Measurements from ENCODE around the gene RPS6KB1. TPM values are rescaled to one million over a fixed set of nuclear protein-coding genes. Genes with fewer than 3 reads are reported as not detected.
A peak's percentile ranks its signal among the peaks of the same experiment; 100 is the strongest.
"Not testable (repeated sequence)": the region's sequence is repeated elsewhere in the genome, so short reads cannot be mapped to it uniquely, and the experiment has no call there.

The RPS6KB1 gene
- total and polyA plus RNA-seq, 10 of the 15 experiments (the other 5 are each of a cell fraction or from before 2014, with no cell fraction given), result 6.6 to 33.2 (median 26.0) TPM

- TF ChIP-seq ZBTB33 (IDR thresholded peaks at IDR 0.05), result no peak
- TF ChIP-seq, protein P1, sequence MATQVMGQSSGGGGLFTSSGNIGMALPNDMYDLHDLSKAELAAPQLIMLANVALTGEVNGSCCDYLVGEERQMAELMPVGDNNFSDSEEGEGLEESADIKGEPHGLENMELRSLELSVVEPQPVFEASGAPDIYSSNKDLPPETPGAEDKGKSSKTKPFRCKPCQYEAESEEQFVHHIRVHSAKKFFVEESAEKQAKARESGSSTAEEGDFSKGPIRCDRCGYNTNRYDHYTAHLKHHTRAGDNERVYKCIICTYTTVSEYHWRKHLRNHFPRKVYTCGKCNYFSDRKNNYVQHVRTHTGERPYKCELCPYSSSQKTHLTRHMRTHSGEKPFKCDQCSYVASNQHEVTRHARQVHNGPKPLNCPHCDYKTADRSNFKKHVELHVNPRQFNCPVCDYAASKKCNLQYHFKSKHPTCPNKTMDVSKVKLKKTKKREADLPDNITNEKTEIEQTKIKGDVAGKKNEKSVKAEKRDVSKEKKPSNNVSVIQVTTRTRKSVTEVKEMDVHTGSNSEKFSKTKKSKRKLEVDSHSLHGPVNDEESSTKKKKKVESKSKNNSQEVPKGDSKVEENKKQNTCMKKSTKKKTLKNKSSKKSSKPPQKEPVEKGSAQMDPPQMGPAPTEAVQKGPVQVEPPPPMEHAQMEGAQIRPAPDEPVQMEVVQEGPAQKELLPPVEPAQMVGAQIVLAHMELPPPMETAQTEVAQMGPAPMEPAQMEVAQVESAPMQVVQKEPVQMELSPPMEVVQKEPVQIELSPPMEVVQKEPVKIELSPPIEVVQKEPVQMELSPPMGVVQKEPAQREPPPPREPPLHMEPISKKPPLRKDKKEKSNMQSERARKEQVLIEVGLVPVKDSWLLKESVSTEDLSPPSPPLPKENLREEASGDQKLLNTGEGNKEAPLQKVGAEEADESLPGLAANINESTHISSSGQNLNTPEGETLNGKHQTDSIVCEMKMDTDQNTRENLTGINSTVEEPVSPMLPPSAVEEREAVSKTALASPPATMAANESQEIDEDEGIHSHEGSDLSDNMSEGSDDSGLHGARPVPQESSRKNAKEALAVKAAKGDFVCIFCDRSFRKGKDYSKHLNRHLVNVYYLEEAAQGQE (IDR thresholded peaks at IDR 0.05; ENCODE audit: low read depth, low read length), result no peak
- no peak for TF ChIP-seq IKZF1 (conservative IDR thresholded peaks at IDR 0.05)
- no peak for TF ChIP-seq PAX5 (IDR thresholded peaks at IDR 0.05; ENCODE audit: borderline replicate concordance, low read depth, low read length)
Measured at GRCh38 chr17:59914274-59914854, 21.4 kb downstream of the RPS6KB1 start (continued).

DNA sequence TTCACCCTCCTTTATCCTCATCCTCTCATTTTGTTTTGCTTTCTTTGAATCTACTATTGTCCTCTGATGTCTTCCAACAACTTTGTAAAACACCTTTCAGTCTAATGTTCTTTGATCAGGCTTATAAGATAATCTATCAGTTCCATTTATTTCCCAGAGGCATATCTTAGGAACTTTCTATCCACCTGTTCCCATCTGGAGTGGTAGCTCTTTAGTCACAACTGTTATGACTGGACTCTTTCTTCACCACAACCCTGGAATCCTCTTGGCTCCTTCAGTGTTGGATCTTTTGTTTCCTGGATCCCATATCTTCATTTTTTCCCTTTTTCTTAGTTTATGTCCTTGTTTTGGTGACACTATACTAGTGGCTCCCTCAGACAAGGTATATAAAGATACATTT is 23.5 kb downstream of the RPS6KB1 start:
- no peaks in the 10 kb centered on the region for H4K20me1 ChIP-seq (ENCODE audit: control insufficient read depth, insufficient read depth)
- no peak overlapping the region for H3K9ac ChIP-seq (ENCODE audit: control insufficient read depth, insufficient read depth, low read length)
- ChIA-PET RAD21 (ENCODE audit: unreplicated experiment) (no interaction called here), SMC1A (ENCODE audit: uncharacterized antibody, unreplicated experiment) (no interaction called here), CTCF (interaction anchor here (3.5 to 5.0 kb wide), 2 partner anchors 17 to 170 kb away, joined by 12 to 49 read pairs; no protein-coding TSS in a partner anchor), POLR2A (no interaction called here)
- no peaks in the 10 kb centered on the region for H3K9me3 ChIP-seq (replicated peaks; ENCODE audit: control insufficient read depth, insufficient read depth, low read length)
- in situ Hi-C loops (cut with MboI) (loop anchor here (5.0 kb wide), 1 partner anchor 121 kb away; no protein-coding TSS in a partner anchor), intact Hi-C loops (cut with micrococcal nuclease; ENCODE audit: unreplicated experiment) (loop anchor here (10.0 kb wide), 1 partner anchor 118 kb away; no protein-coding TSS in a partner anchor)
- H3K4me3 ChIP-seq, result no peak overlapping the region
- no peaks in the 10 kb centered on the region for H3K27me3 ChIP-seq (replicated peaks in 1 of 2; ENCODE audit: control insufficient read depth in 2 of 2, insufficient read depth in 2 of 2, low read length in 1 of 2)
- TF ChIP-seq CEBPB (IDR thresholded peaks at IDR 0.05; ENCODE audit: borderline replicate concordance in 1 of 2, low read depth in 2 of 2, low read length in 2 of 2) (no peak), NFXL1 (IDR thresholded peaks at IDR 0.05; ENCODE audit: borderline replicate concordance) (peak; percentile 75)
- ATAC-seq (no peak), DNase-seq (ENCODE audit: low read depth, low spot score) (no peak), FAIRE-seq (no peak)
- H2AFZ ChIP-seq (ENCODE audit: control insufficient read depth, low read depth, low read length), result no peak overlapping the region
- H3K79me2 ChIP-seq (ENCODE audit: control insufficient read depth, insufficient read depth, low read length), result no peaks in the 10 kb centered on the region
- H3K4me2 ChIP-seq (ENCODE audit: control insufficient read depth, insufficient read depth), result no peak overlapping the region
- peaks cover 0 to 15% of the 10 kb centered on the region in 2 experiments; a peak in 2 of 4 replicates for H3K36me3 ChIP-seq (ENCODE audit: control insufficient read depth in 2 of 2, insufficient read depth in 2 of 2, low read length in 1 of 2)
- H3K4me1 ChIP-seq (ENCODE audit: control insufficient read depth, insufficient read depth, low read length), result no peaks in the 10 kb centered on the region
- H3K27ac ChIP-seq (ENCODE audit: control insufficient read depth, insufficient read depth), result no peak overlapping the region
- no TSS peak for BruUV-seq (replicated peaks)

GRCh38 chr17:59920637-59921036 is 27.7 kb downstream of the RPS6KB1 start:
- RAD21 ChIA-PET (ENCODE audit: unreplicated experiment), result not testable (repeated sequence)

More at GRCh38 chr17:59920637-59921036, 27.7 kb downstream of the RPS6KB1 start:
- BruUV-seq (replicated peaks); H3K27me3 ChIP-seq (replicated peaks in 1 of 2; ENCODE audit: control insufficient read depth in 2 of 2, insufficient read depth in 2 of 2, low read length in 1 of 2); POLR2A ChIA-PET; FAIRE-seq; H4K20me1 ChIP-seq (ENCODE audit: control insufficient read depth, insufficient read depth); H3K9ac ChIP-seq (ENCODE audit: control insufficient read depth, insufficient read depth, low read length); DNase-seq (ENCODE audit: low read depth, low spot score); H3K36me3 ChIP-seq (ENCODE audit: control insufficient read depth in 2 of 2, insufficient read depth in 2 of 2, low read length in 1 of 2); H2AFZ ChIP-seq (ENCODE audit: control insufficient read depth, low read depth, low read length); ATAC-seq; CTCF ChIA-PET; in situ Hi-C loops (cut with MboI); H3K4me2 ChIP-seq (ENCODE audit: control insufficient read depth, insufficient read depth); H3K4me3 ChIP-seq; intact Hi-C loops (cut with micrococcal nuclease; ENCODE audit: unreplicated experiment); H3K9me3 ChIP-seq (replicated peaks; ENCODE audit: control insufficient read depth, insufficient read depth, low read length); H3K27ac ChIP-seq (ENCODE audit: control insufficient read depth, insufficient read depth); H3K4me1 ChIP-seq (ENCODE audit: control insufficient read depth, insufficient read depth, low read length); H3K79me2 ChIP-seq (ENCODE audit: control insufficient read depth, insufficient read depth, low read length): not testable (repeated sequence)
- 100% methylated on average over 5 of the region's 5 CpGs for WGBS (ENCODE audit: insufficient coverage, insufficient replicate concordance, low lambda C conversion rate, missing lambda C conversion rate)
- SMC1A ChIA-PET (ENCODE audit: uncharacterized antibody, unreplicated experiment), result interaction anchor here (0.5 kb wide), 1 partner anchor 16 kb away, joined by 3 read pairs; no protein-coding TSS in a partner anchor

All from GM12878 (cell line).